B cell (primary cell): ENCODE results near the gene UBE2G2. TPM values are rescaled to one million over a fixed set of nuclear protein-coding genes. Genes with fewer than 3 reads are reported as not detected.

Experiments used
- ATAC-seq: fragments of 200-7000 bp; cut with Tn5 transposase; one replicate; pipeline ENCODE4 v1.10.0; 2021; ENCODE audit warnings: low read depth, mild to moderate bottlenecking, moderate number of reproducible peaks, moderate library complexity
- CTCF ChIA-PET: fragments of 350-600 bp; sonication (Branson Sonifier 250); formaldehyde crosslinking; loops from one replicate; lab custom pipeline; 2021; ENCODE audit warnings: antibody characterized with exemption, inconsistent platforms; lab: Charles Lee
- POLR2A ChIA-PET: fragments of 350-600 bp; sonication (Branson Sonifier 250); formaldehyde crosslinking; loops from one replicate; lab custom pipeline; 2021; ENCODE audit warnings: antibody characterized with exemption; lab: Charles Lee
- DNase-seq: peaks from one replicate; pipeline ENCODE4 v3.0.0; 2013
- H2AFZ ChIP-seq: 2 replicates; pipeline ENCODE4 v1.6.1; 2012; ENCODE audit warnings: mild to moderate bottlenecking, low read depth, low read length; ENCODE audit not compliant: insufficient read depth, poor library complexity, severe bottlenecking
- H3K27ac ChIP-seq, 2 donors: 1 replicate in 1 of 2; 2 replicates in 1 of 2; pipeline ENCODE4 v1.5.1; 2012 to 2013; ENCODE audit warnings: low read length in 2 of 2, mild to moderate bottlenecking in 2 of 2, moderate library complexity in 1 of 2
- H3K27me3 ChIP-seq, 4 experiments: fragments of 200-600 bp in 1 of 4; sonication (generic) in 1 of 4; replicated peaks in 1 of 4; 1 replicate in 2 of 4; 2 replicates in 2 of 4; pipeline versions ENCODE4 v1.6.1 to v1.7.0; 2013 to 2016; ENCODE audit warnings: low read length in 3 of 4, mild to moderate bottlenecking in 2 of 4, mixed read lengths in 1 of 4, moderate library complexity in 1 of 4; ENCODE audit not compliant: insufficient read depth in 4 of 4, control insufficient read depth in 3 of 4; ENCODE audit errors: control extremely low read depth in 1 of 4
- H3K36me3 ChIP-seq, 2 experiments: replicated peaks in 1 of 2; 1 replicate in 1 of 2; 2 replicates in 1 of 2; pipeline versions ENCODE4 v1.6.1 to v1.7.1; 2013; ENCODE audit warnings: low read length in 1 of 2; ENCODE audit not compliant: insufficient read depth in 2 of 2, control insufficient read depth in 1 of 2; ENCODE audit errors: control extremely low read depth in 1 of 2, extremely low read depth in 1 of 2
- H3K4me1 ChIP-seq, 2 donors: fragments of 200-600 bp in 1 of 2; sonication (generic) in 1 of 2; 1 replicate in 1 of 2; 2 replicates in 1 of 2; pipeline versions ENCODE4 v1.5.1 to v1.6.1; 2013 to 2017; ENCODE audit warnings: low read length in 2 of 2; ENCODE audit not compliant: control insufficient read depth in 2 of 2, insufficient read depth in 2 of 2
- H3K4me2 ChIP-seq: replicated peaks from 2 replicates; pipeline ENCODE3; 2012; ENCODE audit warnings: mild to moderate bottlenecking, low read depth, low read length; ENCODE audit not compliant: poor library complexity, severe bottlenecking
- H3K4me3 ChIP-seq, 5 experiments: fragments of 200-600 bp in 1 of 5; sonication (generic) in 1 of 5; 1 replicate in 3 of 5; 2 replicates in 2 of 5; pipeline versions ENCODE4 v1.5.1 to v1.7.0; 2011 to 2016; ENCODE audit warnings: low read length in 4 of 5, mild to moderate bottlenecking in 4 of 5, low read depth in 2 of 5, control low read depth in 1 of 5, moderate library complexity in 1 of 5; ENCODE audit not compliant: insufficient read depth in 1 of 5; ENCODE audit errors: control extremely low read depth in 1 of 5, extremely low read depth in 1 of 5
- H3K79me2 ChIP-seq: fragments of 200-600 bp; sonication (generic); one replicate; pipeline ENCODE4 v1.6.0; 2016; ENCODE audit warnings: low read length; ENCODE audit not compliant: control insufficient read depth, insufficient read depth
- H3K9ac ChIP-seq: fragments of 200-600 bp; sonication (generic); 2 replicates; pipeline ENCODE4 v1.6.1; 2017; ENCODE audit warnings: mild to moderate bottlenecking, low read length, moderate library complexity
- H3K9me3 ChIP-seq, 3 donors: one replicate each; pipeline versions ENCODE4 v1.6.1 to v1.7.1; 2013; ENCODE audit warnings: low read length in 2 of 3; ENCODE audit not compliant: control insufficient read depth in 2 of 3, insufficient read depth in 1 of 3; ENCODE audit errors: control extremely low read depth in 1 of 3
- H4K20me1 ChIP-seq: 2 replicates; pipeline ENCODE4 v1.6.0; 2012; ENCODE audit warnings: mild to moderate bottlenecking, low read length; ENCODE audit not compliant: insufficient read depth, control insufficient read depth, poor library complexity, severe bottlenecking
- H3K27ac Mint-ChIP-seq: one replicate; pipeline ENCODE4 v1.8.0; 2021; ENCODE audit warnings: mixed read lengths
- H3K27me3 Mint-ChIP-seq: one replicate; pipeline ENCODE4 v1.8.0; 2021; ENCODE audit warnings: mixed read lengths
- H3K4me1 Mint-ChIP-seq: one replicate; pipeline ENCODE4 v1.8.0; 2021; ENCODE audit warnings: mixed read lengths
- H3K4me3 Mint-ChIP-seq: one replicate; pipeline ENCODE4 v1.8.0; 2021; ENCODE audit warnings: mixed read lengths
- H3K9me3 Mint-ChIP-seq: one replicate; pipeline ENCODE4 v1.8.0; 2022; ENCODE audit warnings: mixed read lengths; ENCODE audit not compliant: insufficient read depth
- CTCF ChIP-seq: fragments of 200-600 bp; IDR thresholded peaks from one replicate; pipeline ENCODE4 v1.8.0; 2022; ENCODE audit warnings: antibody characterized with exemption, mild to moderate bottlenecking
- EZH2 ChIP-seq: IDR thresholded peaks from 2 replicates; pipeline ENCODE4 v1.6.1; 2012; ENCODE audit warnings: borderline replicate concordance, low read depth, mild to moderate bottlenecking, moderate library complexity, low read length; ENCODE audit not compliant: insufficient read depth, poor library complexity, severe bottlenecking
- WGBS: methylation state at CpG from one replicate; pipeline ENCODE4 v1.1.5; 2013; ENCODE audit warnings: missing lambda C conversion rate; ENCODE audit not compliant: insufficient coverage; 5-methylcytosine and 5-hydroxymethylcytosine counted together
- intact Hi-C: fragments of 100-400 bp; cut with micrococcal nuclease; formaldehyde crosslinking; loops from one replicate; pipeline ENCODE4 v1.10.0; 2022
- polyA plus RNA-seq: library from polyadenylated mRNA; depleted of rRNA; stranded (reverse); fragments of >200 nt; gene quantifications from 2 replicates; pipeline ENCODE4 v1.2.3, GENCODE V29; 2012
- total RNA-seq, 2 donors: library from RNA; stranded (reverse); fragments of 120-200 nt in 1 of 2; gene quantifications; 1 replicate in 1 of 2; 2 replicates in 1 of 2; pipeline versions ENCODE4 v1.2.3 to v1.2.4, GENCODE V29; 2013 to 2022

UBE2G2 gene
- total and polyA plus RNA-seq, 2 donors (not counting 1 experiment from before 2014, with no cell fraction given), result 96.4 to 109 TPM

- Histone ChIP-seq H2AFZ (peak overlapping the region; percentile 82), H3K4me3 (peak overlapping the region in 4 of 5 experiments; percentile 73 to 87 (median 80)), H3K4me2 (peak overlapping the region; percentile 94), H3K9me3 (no peaks in the 10 kb centered on the region), H3K9ac (peak overlapping the region; percentile 72), H3K27me3 (no peaks in the 10 kb centered on the region), H3K79me2 (peaks cover 44% of the 10 kb centered on the region), H3K4me1 (peaks cover 19 to 21% of the 10 kb centered on the region in 2 donors), H4K20me1 (peaks cover 32% of the 10 kb centered on the region), H3K27ac (peak overlapping the region in 1 of 2 donors; percentile 75), H3K36me3 (peaks cover 1 to 35% of the 10 kb centered on the region in 2 experiments)
- ATAC-seq (no peak), DNase-seq (no peak)
- Mint-ChIP-seq H3K27me3 (no peaks in the 10 kb centered on the region), H3K4me3 (peak overlapping the region; percentile 91), H3K4me1 (peaks cover 36% of the 10 kb centered on the region), H3K9me3 (no peaks in the 10 kb centered on the region), H3K27ac (peak overlapping the region; percentile 82)
- POLR2A ChIA-PET, result interaction anchor here (1.5 to 2.8 kb wide), 4 partner anchors 15 to 129 kb away, joined by 5 to 16 read pairs (median 10); partner anchors contain the start of genes PTTG1IP and SUMO3
- intact Hi-C loops, result loop anchor here (5.0 kb wide), 2 partner anchors 325 to 1015 kb away; partner anchors contain the start of gene RRP1
- no peak for TF ChIP-seq CTCF
- no peak for TF ChIP-seq EZH2
- 32% methylated on average over 31 of the region's 32 CpGs for WGBS
- CTCF ChIA-PET, result interaction anchor here (1.4 to 4.8 kb wide), 13 partner anchors 9 to 329 kb away, joined by 4 to 49 read pairs (median 13); partner anchors contain the start of gene PTTG1IP
These were observed 955 bp upstream of the UBE2G2 start for GRCh38 chr21:44802396-44803153.
